HepG2 (cell line): ENCODE results near the gene AHCY.
"Not testable (repeated sequence)": the region's sequence is repeated elsewhere in the genome, so short reads cannot be mapped to it uniquely, and the experiment has no call there.

Source experiments
- CTCF ChIP-seq: sonication (generic); formaldehyde crosslinking; IDR thresholded peaks from 2 replicates; pipeline ENCODE4 v1.5.0; 2020; ENCODE audit warnings: mild to moderate bottlenecking, missing genetic modification reagents, moderate library complexity
- DPF2 ChIP-seq: sonication (generic); formaldehyde crosslinking; IDR thresholded peaks from 2 replicates; pipeline ENCODE4 v1.4.0; 2020; ENCODE audit warnings: mild to moderate bottlenecking, low read depth, missing genetic modification reagents, borderline replicate concordance
- MTA3 ChIP-seq: sonication (generic); formaldehyde crosslinking; IDR thresholded peaks from 2 replicates; pipeline ENCODE4 v1.4.0; 2020; ENCODE audit warnings: missing genetic modification reagents
- ZC3H13 ChIP-seq: sonication (generic); formaldehyde crosslinking; IDR thresholded peaks from 2 replicates; pipeline ENCODE4 v1.8.1; 2023; ENCODE audit warnings: mild to moderate bottlenecking, missing genetic modification reagents, moderate library complexity
- TF ChIP-seq, protein P1 (sequence below): sonication (generic); formaldehyde crosslinking; IDR thresholded peaks from 2 replicates; pipeline ENCODE4 v1.8.1; 2023; ENCODE audit warnings: mild to moderate bottlenecking, inconsistent platforms, moderate library complexity, missing genetic modification reagents, borderline replicate concordance

GRCh38 chr20:34263468-34263867 lies 39.7 kb downstream of the AHCY start:
- TF ChIP-seq CTCF, DPF2, MTA3 (CRISPR knock-in tag): not testable (repeated sequence)
- TF ChIP-seq, protein P1, sequence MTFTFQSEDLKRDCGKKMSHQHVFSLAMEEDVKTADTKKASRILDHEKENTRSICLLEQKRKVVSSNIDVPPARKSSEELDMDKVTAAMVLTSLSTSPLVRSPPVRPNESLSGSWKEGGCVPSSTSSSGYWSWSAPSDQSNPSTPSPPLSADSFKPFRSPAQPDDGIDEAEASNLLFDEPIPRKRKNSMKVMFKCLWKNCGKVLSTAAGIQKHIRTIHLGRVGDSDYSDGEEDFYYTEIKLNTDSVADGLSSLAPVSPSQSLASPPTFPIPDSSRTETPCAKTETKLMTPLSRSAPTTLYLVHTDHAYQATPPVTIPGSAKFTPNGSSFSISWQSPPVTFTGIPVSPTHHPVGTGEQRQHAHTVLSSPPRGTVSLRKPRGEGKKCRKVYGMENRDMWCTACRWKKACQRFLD, result not testable (repeated sequence)
- 0 out of 2 replicates have a peak, but pooled peaks have one; percentile 5 for TF ChIP-seq ZC3H13 (CRISPR knock-in tag)
